Measurements from ENCODE around the gene SLC35F1. TPM values are rescaled to one million over a fixed set of nuclear protein-coding genes. Genes with fewer than 3 reads are reported as not detected.
A peak's percentile ranks its signal among the peaks of the same experiment; 100 is the strongest.

The SLC35F1 gene
- total and polyA plus RNA-seq, 2 experiments from 2014 or later = not detected

GRCh38 chr6:118319894-118320649 is 413.0 kb downstream of the SLC35F1 start:
- Histone ChIP-seq H3F3A (ENCODE audit: insufficient read depth) (no peaks in the 10 kb centered on the region), H3K36me3 (ENCODE audit: low read depth) (no peaks in the 10 kb centered on the region), H3K9me2 (ENCODE audit: insufficient read depth) (no peaks in the 10 kb centered on the region), H2AFZ (no peak overlapping the region), H3K27me3 (replicated peaks; ENCODE audit: insufficient read depth) (no peaks in the 10 kb centered on the region), H3K4me3 (no peak overlapping the region), H3K4me1 (ENCODE audit: insufficient read depth) (no peaks in the 10 kb centered on the region), H3K9me3 (ENCODE audit: low read depth) (no peaks in the 10 kb centered on the region), H3K9ac (no peak overlapping the region), H3K4me2 (ENCODE audit: unreplicated experiment) (no peak overlapping the region), H4K20me1 (ENCODE audit: insufficient read depth) (no peaks in the 10 kb centered on the region), H3K27ac (no peak overlapping the region), H3K79me2 (ENCODE audit: insufficient read depth) (no peaks in the 10 kb centered on the region)
- 74 to 79% methylated on average over 5 of the region's 5 CpGs for WGBS, 2 experiments (ENCODE audit: low coverage in 1 of 2, low lambda C conversion rate in 2 of 2, missing lambda C conversion rate in 2 of 2)
- TF ChIP-seq EZH2 (IDR thresholded peaks at IDR 0.05; ENCODE audit: insufficient read depth, poor library complexity, severe bottlenecking) (no peak), EZH2phosphoT487 (IDR thresholded peaks at IDR 0.05; ENCODE audit: insufficient read depth, low read depth) (no peak)
- in situ Hi-C loops (cut with MboI) = no loop called here
- no peak for DNase-seq

DNA sequence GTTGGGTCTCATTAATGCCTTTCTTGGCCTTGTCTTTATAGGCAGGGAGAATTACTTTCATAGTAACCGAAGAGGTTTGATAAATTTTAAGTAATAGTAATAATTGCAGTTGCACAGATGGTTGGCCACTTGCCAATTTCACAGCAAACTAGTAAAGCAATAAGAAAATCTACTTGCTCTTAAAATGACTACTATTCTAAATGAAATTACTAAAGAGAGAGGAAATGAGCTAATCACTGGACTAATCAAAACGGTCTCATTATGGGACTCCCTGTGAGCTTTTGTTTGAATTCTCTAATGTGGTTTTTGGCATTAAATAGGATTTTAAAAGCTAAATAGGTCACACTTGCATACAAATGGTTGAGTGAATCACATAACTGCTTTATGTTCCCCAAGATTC is 413.6 kb downstream of the SLC35F1 start:
- in situ Hi-C loops (cut with MboI) = no loop called here
- no peaks in the 10 kb centered on the region for H4K20me1 ChIP-seq (ENCODE audit: insufficient read depth)
- no peaks in the 10 kb centered on the region for H3K27me3 ChIP-seq (replicated peaks; ENCODE audit: insufficient read depth)
- H3K4me2 ChIP-seq (ENCODE audit: unreplicated experiment) = no peak overlapping the region
- no peak overlapping the region for H3K9ac ChIP-seq
- H3K79me2 ChIP-seq (ENCODE audit: insufficient read depth) = no peaks in the 10 kb centered on the region
- H3K4me3 ChIP-seq = no peak overlapping the region
- no peaks in the 10 kb centered on the region for H3K9me2 ChIP-seq (ENCODE audit: insufficient read depth)
- no peaks in the 10 kb centered on the region for H3K9me3 ChIP-seq (ENCODE audit: low read depth)
- H3K4me1 ChIP-seq (ENCODE audit: insufficient read depth) = no peaks in the 10 kb centered on the region
- no peak overlapping the region for H3K27ac ChIP-seq
- H2AFZ ChIP-seq = no peak overlapping the region
- WGBS, 2 experiments (ENCODE audit: low coverage in 1 of 2, low lambda C conversion rate in 2 of 2, missing lambda C conversion rate in 2 of 2) = 46 to 53% methylated on average over 2 of the region's 2 CpGs
- H3K36me3 ChIP-seq (ENCODE audit: low read depth) = no peaks in the 10 kb centered on the region
- peak; percentile 20 for DNase-seq
- H3F3A ChIP-seq (ENCODE audit: insufficient read depth) = no peaks in the 10 kb centered on the region
- TF ChIP-seq EZH2 (IDR thresholded peaks at IDR 0.05; ENCODE audit: insufficient read depth, poor library complexity, severe bottlenecking) (no peak), EZH2phosphoT487 (IDR thresholded peaks at IDR 0.05; ENCODE audit: insufficient read depth, low read depth) (no peak)

- WGBS, 2 experiments (ENCODE audit: low coverage in 1 of 2, low lambda C conversion rate in 2 of 2, missing lambda C conversion rate in 2 of 2) = 57 to 62% methylated on average over 5 of the region's 5 CpGs
- H3K27me3 ChIP-seq (replicated peaks; ENCODE audit: insufficient read depth) = no peaks in the 10 kb centered on the region
- no peaks in the 10 kb centered on the region for H3K36me3 ChIP-seq (ENCODE audit: low read depth)
- H3K9me3 ChIP-seq (ENCODE audit: low read depth) = no peaks in the 10 kb centered on the region
- no peak for DNase-seq
- H3K4me2 ChIP-seq (ENCODE audit: unreplicated experiment) = no peak overlapping the region
- no peaks in the 10 kb centered on the region for H3K4me1 ChIP-seq (ENCODE audit: insufficient read depth)
- no peak overlapping the region for H2AFZ ChIP-seq
- H3K27ac ChIP-seq = no peak overlapping the region
- H3K79me2 ChIP-seq (ENCODE audit: insufficient read depth) = no peaks in the 10 kb centered on the region
- H3K4me3 ChIP-seq = no peak overlapping the region
- no peak overlapping the region for H3K9ac ChIP-seq
- H4K20me1 ChIP-seq (ENCODE audit: insufficient read depth) = no peaks in the 10 kb centered on the region
- H3F3A ChIP-seq (ENCODE audit: insufficient read depth) = no peaks in the 10 kb centered on the region
- in situ Hi-C loops (cut with MboI) = no loop called here
- no peaks in the 10 kb centered on the region for H3K9me2 ChIP-seq (ENCODE audit: insufficient read depth)
- TF ChIP-seq EZH2phosphoT487 (IDR thresholded peaks at IDR 0.05; ENCODE audit: insufficient read depth, low read depth) (no peak), EZH2 (IDR thresholded peaks at IDR 0.05; ENCODE audit: insufficient read depth, poor library complexity, severe bottlenecking) (no peak)
Measured at GRCh38 chr6:118324116-118324515, 417.1 kb downstream of the SLC35F1 start.

GRCh38 chr6:118325220-118325860 is 418.3 kb downstream of the SLC35F1 start:
- Histone ChIP-seq H3K9me3 (ENCODE audit: low read depth) (no peaks in the 10 kb centered on the region), H4K20me1 (ENCODE audit: insufficient read depth) (no peaks in the 10 kb centered on the region), H3K9me2 (ENCODE audit: insufficient read depth) (no peaks in the 10 kb centered on the region), H3K36me3 (ENCODE audit: low read depth) (no peaks in the 10 kb centered on the region), H3K9ac (no peak overlapping the region), H2AFZ (no peak overlapping the region), H3F3A (ENCODE audit: insufficient read depth) (no peaks in the 10 kb centered on the region), H3K4me3 (no peak overlapping the region), H3K27ac (no peak overlapping the region), H3K4me2 (ENCODE audit: unreplicated experiment) (no peak overlapping the region), H3K79me2 (ENCODE audit: insufficient read depth) (no peaks in the 10 kb centered on the region), H3K27me3 (replicated peaks; ENCODE audit: insufficient read depth) (no peaks in the 10 kb centered on the region), H3K4me1 (ENCODE audit: insufficient read depth) (no peaks in the 10 kb centered on the region)
- WGBS, 2 experiments (ENCODE audit: low coverage in 1 of 2, low lambda C conversion rate in 2 of 2, missing lambda C conversion rate in 2 of 2) = 44 to 58% methylated on average over 10 of the region's 10 CpGs
- no peak for TF ChIP-seq EZH2 (IDR thresholded peaks at IDR 0.05; ENCODE audit: insufficient read depth, poor library complexity, severe bottlenecking)
- TF ChIP-seq EZH2phosphoT487 (IDR thresholded peaks at IDR 0.05; ENCODE audit: insufficient read depth, low read depth) = no peak
- in situ Hi-C loops (cut with MboI) = no loop called here
- DNase-seq = peak; percentile 57
